ENCODE results near the gene KYAT1. TPM values are rescaled to one million over a fixed set of nuclear protein-coding genes. Genes with fewer than 3 reads are reported as not detected.

The KYAT1 gene
- total and polyA plus RNA-seq, 2 donors from 2014 or later, result 5.1 to 17.0 TPM

DNA sequence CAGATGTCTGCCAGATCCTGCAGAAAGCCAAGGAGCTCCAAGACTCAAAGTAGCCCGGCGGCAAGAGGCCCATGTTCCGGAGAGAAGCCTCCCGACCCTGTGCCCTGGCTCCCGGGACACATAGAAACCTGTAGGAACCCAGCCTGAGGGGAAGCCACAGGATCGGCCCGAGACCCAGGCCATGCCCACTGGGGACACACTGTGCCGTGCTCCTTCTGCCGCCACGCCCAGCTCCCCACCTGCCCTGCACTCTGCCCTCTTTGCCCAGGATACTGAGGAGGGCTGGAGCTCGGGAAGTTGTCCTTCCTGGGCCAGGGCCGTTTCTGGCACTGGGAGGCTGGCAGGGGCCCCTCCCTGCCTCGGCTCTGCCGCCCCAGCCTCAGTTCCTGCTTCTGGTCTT lies 73.9 kb downstream of the KYAT1 start:
- peaks cover 0 to 46% (median 23%) of the 10 kb centered on the region in 3 donors for H3K36me3 ChIP-seq (ENCODE audit: control insufficient read depth in 2 of 3, insufficient read depth in 3 of 3, low read length in 3 of 3)
- DNase-seq, result no peak
- TF ChIP-seq, protein P1, sequence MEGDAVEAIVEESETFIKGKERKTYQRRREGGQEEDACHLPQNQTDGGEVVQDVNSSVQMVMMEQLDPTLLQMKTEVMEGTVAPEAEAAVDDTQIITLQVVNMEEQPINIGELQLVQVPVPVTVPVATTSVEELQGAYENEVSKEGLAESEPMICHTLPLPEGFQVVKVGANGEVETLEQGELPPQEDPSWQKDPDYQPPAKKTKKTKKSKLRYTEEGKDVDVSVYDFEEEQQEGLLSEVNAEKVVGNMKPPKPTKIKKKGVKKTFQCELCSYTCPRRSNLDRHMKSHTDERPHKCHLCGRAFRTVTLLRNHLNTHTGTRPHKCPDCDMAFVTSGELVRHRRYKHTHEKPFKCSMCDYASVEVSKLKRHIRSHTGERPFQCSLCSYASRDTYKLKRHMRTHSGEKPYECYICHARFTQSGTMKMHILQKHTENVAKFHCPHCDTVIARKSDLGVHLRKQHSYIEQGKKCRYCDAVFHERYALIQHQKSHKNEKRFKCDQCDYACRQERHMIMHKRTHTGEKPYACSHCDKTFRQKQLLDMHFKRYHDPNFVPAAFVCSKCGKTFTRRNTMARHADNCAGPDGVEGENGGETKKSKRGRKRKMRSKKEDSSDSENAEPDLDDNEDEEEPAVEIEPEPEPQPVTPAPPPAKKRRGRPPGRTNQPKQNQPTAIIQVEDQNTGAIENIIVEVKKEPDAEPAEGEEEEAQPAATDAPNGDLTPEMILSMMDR (IDR thresholded peaks at IDR 0.05; ENCODE audit: borderline replicate concordance, extremely low read depth, insufficient read depth), result no peak
- H3K9ac ChIP-seq (ENCODE audit: low read length in 3 of 3), result no peak overlapping the region
- H3K4me3 ChIP-seq (ENCODE audit: low read length in 3 of 3), result no peak overlapping the region
- H3K27me3 ChIP-seq (ENCODE audit: control insufficient read depth, insufficient read depth, low read length), result no peaks in the 10 kb centered on the region
- no peaks in the 10 kb centered on the region for H3K9me3 ChIP-seq (ENCODE audit: control insufficient read depth in 2 of 3, insufficient read depth in 1 of 3, low read length in 3 of 3)
- H3K4me1 ChIP-seq (ENCODE audit: control insufficient read depth in 2 of 3, insufficient read depth in 2 of 3, low read depth in 1 of 3, low read length in 3 of 3), result no peaks in the 10 kb centered on the region
- H3K27ac ChIP-seq (ENCODE audit: low read depth in 2 of 2, low read length in 2 of 2), result no peak overlapping the region
- FAIRE-seq, result no peak
- intact Hi-C loops (cut with DNase I), result no loop called here

DNA sequence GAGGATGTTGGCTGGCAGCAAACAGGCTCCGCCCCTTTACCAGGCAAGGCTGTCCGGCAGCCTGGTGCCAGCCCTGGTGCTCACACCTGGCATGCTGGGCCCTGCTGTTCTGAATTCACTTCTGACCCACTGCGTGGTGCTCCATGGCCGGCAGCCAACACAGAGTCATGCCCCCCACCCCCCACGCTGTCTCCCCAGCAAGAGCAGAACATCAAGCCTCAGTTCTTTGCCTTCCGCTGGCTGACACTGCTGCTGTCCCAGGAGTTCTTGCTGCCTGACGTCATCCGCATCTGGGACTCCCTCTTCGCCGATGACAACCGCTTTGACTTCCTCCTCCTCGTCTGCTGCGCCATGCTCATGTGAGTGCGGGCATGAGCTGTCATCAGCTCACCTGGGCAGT lies 76.1 kb downstream of the KYAT1 start:
- FAIRE-seq, result no peak
- intact Hi-C loops (cut with DNase I), result no loop called here

DNA sequence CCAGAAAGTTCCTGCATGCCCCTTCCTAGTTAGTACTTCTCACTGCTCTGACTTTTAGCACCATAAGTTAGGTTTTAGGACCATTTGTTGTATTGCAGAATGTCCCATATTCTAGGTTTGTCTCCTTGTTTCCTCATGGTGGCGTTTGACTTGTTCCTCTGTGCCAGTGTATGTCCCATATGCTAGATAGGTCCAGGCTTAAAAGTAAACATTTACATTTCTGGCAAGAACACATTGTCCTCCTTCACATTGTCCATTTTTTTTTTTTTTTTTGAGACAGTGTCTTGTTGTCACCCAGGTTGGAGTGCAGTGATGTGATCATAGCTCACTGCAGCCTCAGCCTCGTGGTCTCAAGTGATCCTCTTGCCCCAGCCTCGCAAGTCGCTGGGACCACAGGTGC lies 79.3 kb downstream of the KYAT1 start:
- peaks cover 3 to 59% (median 36%) of the 10 kb centered on the region in 3 donors for H3K36me3 ChIP-seq (ENCODE audit: control insufficient read depth in 2 of 3, insufficient read depth in 3 of 3, low read length in 3 of 3)
- FAIRE-seq, result no peak

More for the DNA sequence above, 76.1 kb downstream of the KYAT1 start:
- no peaks in the 10 kb centered on the region for H3K9me3 ChIP-seq (ENCODE audit: control insufficient read depth in 2 of 3, insufficient read depth in 1 of 3, low read length in 3 of 3)
- H3K27ac ChIP-seq (ENCODE audit: low read depth in 2 of 2, low read length in 2 of 2), result no peak overlapping the region
- H3K4me1 ChIP-seq (ENCODE audit: control insufficient read depth in 2 of 3, insufficient read depth in 2 of 3, low read depth in 1 of 3, low read length in 3 of 3), result no peaks in the 10 kb centered on the region
- no peak overlapping the region for H3K9ac ChIP-seq (ENCODE audit: low read length in 3 of 3)
- no peaks in the 10 kb centered on the region for H3K27me3 ChIP-seq (ENCODE audit: control insufficient read depth, insufficient read depth, low read length)
- H3K36me3 ChIP-seq (ENCODE audit: control insufficient read depth in 2 of 3, insufficient read depth in 3 of 3, low read length in 3 of 3), result peaks cover 3 to 53% (median 30%) of the 10 kb centered on the region in 3 donors
- TF ChIP-seq, protein P1 (IDR thresholded peaks at IDR 0.05; ENCODE audit: borderline replicate concordance, extremely low read depth, insufficient read depth), result no peak
- no peak overlapping the region for H3K4me3 ChIP-seq (ENCODE audit: low read length in 3 of 3)
- DNase-seq, result no peak

More for the DNA sequence above, 79.3 kb downstream of the KYAT1 start:
- Histone ChIP-seq H3K4me1 (ENCODE audit: control insufficient read depth in 2 of 3, insufficient read depth in 2 of 3, low read depth in 1 of 3, low read length in 3 of 3) (no peaks in the 10 kb centered on the region), H3K27me3 (ENCODE audit: control insufficient read depth, insufficient read depth, low read length) (no peaks in the 10 kb centered on the region), H3K9ac (ENCODE audit: low read length in 3 of 3) (no peak overlapping the region), H3K27ac (ENCODE audit: low read depth in 2 of 2, low read length in 2 of 2) (no peak overlapping the region), H3K9me3 (ENCODE audit: control insufficient read depth in 2 of 3, insufficient read depth in 1 of 3, low read length in 3 of 3) (no peaks in the 10 kb centered on the region), H3K4me3 (ENCODE audit: low read length in 3 of 3) (no peak overlapping the region)
- intact Hi-C loops (cut with DNase I), result no loop called here
- TF ChIP-seq, protein P1 (IDR thresholded peaks at IDR 0.05; ENCODE audit: borderline replicate concordance, extremely low read depth, insufficient read depth), result no peak
- DNase-seq, result no peak
